ENCODE results near the gene PHKA2. TPM values are rescaled to one million over a fixed set of nuclear protein-coding genes. Genes with fewer than 3 reads are reported as not detected.

Gene PHKA2
- total RNA-seq, 3 donors from 2014 or later (not counting 1 experiment from before 2014, with no cell fraction given) = 34.2 to 45.9 (median 35.1) TPM

DNA sequence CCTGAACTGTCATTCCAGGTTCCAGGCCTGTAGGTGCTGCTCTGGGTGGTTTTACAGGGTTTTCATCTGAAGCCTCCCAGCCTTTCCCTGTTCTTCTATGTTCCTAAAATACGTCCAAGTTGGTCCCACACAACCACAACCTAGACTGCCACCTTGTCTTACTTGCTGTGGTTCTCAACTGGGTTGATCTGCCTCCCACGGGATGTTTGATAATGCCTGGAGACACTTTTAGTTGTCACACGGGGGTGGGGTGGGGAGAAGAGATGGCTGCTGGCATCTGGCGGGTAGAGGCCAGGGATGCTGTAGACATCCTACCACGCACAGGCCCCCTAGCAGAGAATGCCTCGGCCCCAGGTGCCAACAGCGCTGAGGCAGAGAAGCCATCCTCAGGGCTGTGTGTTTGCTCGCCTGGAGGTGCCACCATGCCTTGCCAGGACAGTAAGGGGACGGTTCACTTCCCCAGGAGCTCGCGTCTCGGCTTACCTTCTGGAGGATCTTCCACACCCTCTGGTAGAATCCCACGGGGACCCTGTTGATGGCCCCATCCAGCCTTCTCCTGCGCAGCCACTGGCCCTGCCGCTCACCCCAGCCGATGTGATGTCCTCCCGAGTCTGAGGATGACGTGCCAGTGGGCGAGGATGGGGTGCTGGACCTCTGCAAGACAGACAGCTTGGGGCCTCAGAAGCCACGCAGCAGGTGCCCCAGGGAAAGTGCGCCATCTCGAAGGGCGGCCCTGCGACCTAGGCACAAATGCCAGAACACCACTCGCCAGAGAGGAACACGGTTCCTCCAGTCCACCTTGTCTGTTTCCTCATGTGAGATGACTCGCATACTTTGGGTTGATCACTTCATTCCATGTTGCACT, 87.0 kb downstream of the PHKA2 start:
- Mint-ChIP-seq H3K27me3 (ENCODE audit: low read depth in 2 of 2) (no peaks in the 10 kb centered on the region), H3K9me3 (no peaks in the 10 kb centered on the region), H3K27ac (no peak overlapping the region), H3K36me3 (no peaks in the 10 kb centered on the region), H3K4me1 (no peaks in the 10 kb centered on the region), H3K4me3 (no peak overlapping the region)
- TF ChIP-seq CTCF (IDR thresholded peaks at IDR 0.05) = no peak
- 97% methylated on average over 27 of the region's 27 CpGs for WGBS (ENCODE audit: insufficient coverage)
- no peak overlapping the region for H3K27ac ChIP-seq (ENCODE audit: low read length)
- H3K9me3 ChIP-seq (ENCODE audit: control insufficient read depth, insufficient read depth, low read length) = no peaks in the 10 kb centered on the region
- H3K4me3 ChIP-seq (ENCODE audit: low read length) = no peak overlapping the region
- intact Hi-C loops (cut with micrococcal nuclease) = loop anchor here (5.0 kb wide), 1 partner anchor 505 kb away; no protein-coding TSS in a partner anchor
- no peaks in the 10 kb centered on the region for H3K36me3 ChIP-seq (ENCODE audit: control insufficient read depth, insufficient read depth, low read length)
- ATAC-seq = no peak
- no peaks in the 10 kb centered on the region for H3K27me3 ChIP-seq (ENCODE audit: control insufficient read depth, insufficient read depth, low read length)
- DNase-seq = no peak
- H3K4me1 ChIP-seq (ENCODE audit: control insufficient read depth, insufficient read depth, low read length) = no peaks in the 10 kb centered on the region

- ATAC-seq (no peak), DNase-seq (no peak)
- H3K36me3 Mint-ChIP-seq = no peaks in the 10 kb centered on the region
- no peaks in the 10 kb centered on the region for H3K27me3 ChIP-seq (ENCODE audit: control insufficient read depth, insufficient read depth, low read length)
- H3K4me3 Mint-ChIP-seq = no peak overlapping the region
- H3K27ac Mint-ChIP-seq = no peak overlapping the region
- no peaks in the 10 kb centered on the region for H3K9me3 ChIP-seq (ENCODE audit: control insufficient read depth, insufficient read depth, low read length)
- no peaks in the 10 kb centered on the region for H3K9me3 Mint-ChIP-seq
- no peaks in the 10 kb centered on the region for H3K4me1 ChIP-seq (ENCODE audit: control insufficient read depth, insufficient read depth, low read length)
- no peaks in the 10 kb centered on the region for H3K27me3 Mint-ChIP-seq (ENCODE audit: low read depth in 2 of 2)
- no peaks in the 10 kb centered on the region for H3K4me1 Mint-ChIP-seq
- intact Hi-C loops (cut with micrococcal nuclease) = loop anchor here (5.0 kb wide), 1 partner anchor 503 kb away; no protein-coding TSS in a partner anchor
- 97% methylated on average over 13 of the region's 18 CpGs for WGBS (ENCODE audit: insufficient coverage)
- no peak overlapping the region for H3K4me3 ChIP-seq (ENCODE audit: low read length)
- no peak overlapping the region for H3K27ac ChIP-seq (ENCODE audit: low read length)
- TF ChIP-seq CTCF (IDR thresholded peaks at IDR 0.05) = no peak
- H3K36me3 ChIP-seq (ENCODE audit: control insufficient read depth, insufficient read depth, low read length) = no peaks in the 10 kb centered on the region
Observed at GRCh38 chrX:18895189-18895951, 88.5 kb downstream of the PHKA2 start.

GRCh38 chrX:18894156-18894555, 89.8 kb downstream of the PHKA2 start:
- Mint-ChIP-seq H3K4me1 (no peaks in the 10 kb centered on the region), H3K27me3 (ENCODE audit: low read depth in 2 of 2) (no peaks in the 10 kb centered on the region), H3K9me3 (no peaks in the 10 kb centered on the region), H3K27ac (no peak overlapping the region), H3K36me3 (no peaks in the 10 kb centered on the region), H3K4me3 (no peak overlapping the region)
- intact Hi-C loops (cut with micrococcal nuclease) = no loop called here
- no peaks in the 10 kb centered on the region for H3K4me1 ChIP-seq (ENCODE audit: control insufficient read depth, insufficient read depth, low read length)
- TF ChIP-seq CTCF (IDR thresholded peaks at IDR 0.05) = no peak
- no peaks in the 10 kb centered on the region for H3K27me3 ChIP-seq (ENCODE audit: control insufficient read depth, insufficient read depth, low read length)
- no peaks in the 10 kb centered on the region for H3K36me3 ChIP-seq (ENCODE audit: control insufficient read depth, insufficient read depth, low read length)
- 97% methylated on average over 18 of the region's 18 CpGs for whole genome bisulfite sequencing (ENCODE audit: insufficient coverage)
- DNase-seq (no peak), ATAC-seq (no peak)
- H3K4me3 ChIP-seq (ENCODE audit: low read length) = no peak overlapping the region
- H3K9me3 ChIP-seq (ENCODE audit: control insufficient read depth, insufficient read depth, low read length) = no peaks in the 10 kb centered on the region
- H3K27ac ChIP-seq (ENCODE audit: low read length) = no peak overlapping the region

Data from natural killer cell (primary cell).